Body of pancreas (tissue), 4 donors: Measurements from ENCODE around the gene ARNT2. TPM values are rescaled to one million over a fixed set of nuclear protein-coding genes. Genes with fewer than 3 reads are reported as not detected.
"Not testable (repeated sequence)": the region's sequence is repeated elsewhere in the genome, so short reads cannot be mapped to it uniquely, and the experiment has no call there.

ENCODE experiments used
- ATAC-seq: fragments of 150-250 bp; one replicate; pipeline ENCODE4 v1.9.1; 2016
- DNase-seq, 4 donors: peaks; one replicate each; pipeline ENCODE4 v3.0.0-alpha.2; 2019
- H3K27ac ChIP-seq, 4 donors: fragments of 200-600 bp; sonication (generic); 1 replicate in 3 of 4; 2 replicates in 1 of 4; pipeline versions ENCODE4 v1.5.1 to v1.6.1; 2016 to 2019; ENCODE audit warnings: mild to moderate bottlenecking in 1 of 4, mixed read lengths in 1 of 4, moderate library complexity in 1 of 4
- H3K27me3 ChIP-seq, 2 donors: fragments of 200-600 bp; sonication (generic); one replicate each; pipeline ENCODE4 v1.6.0; 2016; ENCODE audit warnings: mild to moderate bottlenecking in 1 of 2
- H3K36me3 ChIP-seq, 2 donors: fragments of 200-600 bp; sonication (generic); replicated peaks in 1 of 2; 2 replicates each; pipeline ENCODE4 v1.5.1; 2016; ENCODE audit warnings: low read depth in 2 of 2; ENCODE audit not compliant: insufficient read depth in 1 of 2
- H3K4me1 ChIP-seq: fragments of 200-600 bp; sonication (generic); one replicate; pipeline ENCODE4 v1.6.0; 2016
- H3K4me3 ChIP-seq, 2 donors: fragments of 200-600 bp; sonication (generic); 1 replicate in 1 of 2; 2 replicates in 1 of 2; pipeline ENCODE4 v1.5.1; 2016 to 2019
- H3K9me3 ChIP-seq, 3 donors: fragments of 200-600 bp; sonication (generic); 1 replicate in 2 of 3; 2 replicates in 1 of 3; pipeline ENCODE4 v1.5.1; 2016
- POLR2A ChIP-seq, 3 donors: fragments of 450-650 bp; IDR thresholded peaks; one replicate each; pipeline ENCODE4 v1.6.1; 2016; ENCODE audit warnings: antibody characterized with exemption in 3 of 3, mild to moderate bottlenecking in 2 of 3
- whole genome bisulfite sequencing, 2 donors: methylation state at CpG; one replicate each; pipeline ENCODE4 v1.1.5; 2017; 5-methylcytosine and 5-hydroxymethylcytosine counted together
- intact Hi-C: fragments of 100-400 bp; cut with DNase I; formaldehyde crosslinking; loops from one replicate; pipeline ENCODE4 v1.15.1; 2023
- total RNA-seq, 2 donors: library from RNA; depleted of rRNA; stranded (reverse); fragments of >200 nt; gene quantifications; one replicate each; pipeline ENCODE4 v1.1.0, GENCODE V29; 2016
- TF ChIP-seq, protein P1 (sequence below), 7 experiments: fragments of 450-650 bp in 4 of 7; fragments of 200-600 bp in 3 of 7; sonication (generic) in 3 of 7; IDR thresholded peaks; one replicate each; pipeline ENCODE4 v1.5.1; 2016 to 2019; ENCODE audit warnings: antibody characterized with exemption in 7 of 7

ARNT2 gene
- total RNA-seq, 2 donors from 2014 or later: 5.3 to 5.4 TPM

DNA sequence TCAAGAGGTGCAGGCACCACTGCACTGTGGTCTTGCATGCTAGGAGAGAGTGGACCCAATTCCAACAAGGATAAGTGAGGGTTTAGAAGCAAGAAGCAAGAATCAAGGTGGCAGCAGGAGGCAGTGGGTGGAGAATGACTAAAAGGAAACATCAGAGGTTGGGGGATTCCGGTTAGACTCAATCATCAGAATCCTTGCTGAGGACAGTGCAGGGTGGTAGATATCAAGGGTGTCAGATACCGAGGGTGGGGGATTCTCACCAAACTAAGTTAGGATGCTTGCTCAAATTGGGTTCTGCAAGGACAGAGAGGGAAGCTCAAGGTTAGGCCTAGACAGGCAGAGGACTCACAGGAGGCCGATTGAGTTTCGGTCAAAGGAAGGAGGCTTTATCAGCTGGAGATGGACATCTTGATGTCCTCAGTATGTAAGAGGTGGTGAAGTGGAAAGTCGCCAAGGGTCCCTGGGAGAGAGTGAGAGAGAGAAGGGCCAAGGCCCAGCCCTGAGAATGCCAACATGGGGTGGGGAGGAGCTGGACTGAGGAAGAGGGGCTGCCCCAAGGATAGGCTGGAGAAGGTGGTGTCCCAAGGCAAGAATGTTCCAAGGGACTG, 102.2 kb downstream of the ARNT2 start:
- DNase-seq (no peak), ATAC-seq (no peak)
- intact Hi-C loops: no loop called here
- TF ChIP-seq, protein P1, sequence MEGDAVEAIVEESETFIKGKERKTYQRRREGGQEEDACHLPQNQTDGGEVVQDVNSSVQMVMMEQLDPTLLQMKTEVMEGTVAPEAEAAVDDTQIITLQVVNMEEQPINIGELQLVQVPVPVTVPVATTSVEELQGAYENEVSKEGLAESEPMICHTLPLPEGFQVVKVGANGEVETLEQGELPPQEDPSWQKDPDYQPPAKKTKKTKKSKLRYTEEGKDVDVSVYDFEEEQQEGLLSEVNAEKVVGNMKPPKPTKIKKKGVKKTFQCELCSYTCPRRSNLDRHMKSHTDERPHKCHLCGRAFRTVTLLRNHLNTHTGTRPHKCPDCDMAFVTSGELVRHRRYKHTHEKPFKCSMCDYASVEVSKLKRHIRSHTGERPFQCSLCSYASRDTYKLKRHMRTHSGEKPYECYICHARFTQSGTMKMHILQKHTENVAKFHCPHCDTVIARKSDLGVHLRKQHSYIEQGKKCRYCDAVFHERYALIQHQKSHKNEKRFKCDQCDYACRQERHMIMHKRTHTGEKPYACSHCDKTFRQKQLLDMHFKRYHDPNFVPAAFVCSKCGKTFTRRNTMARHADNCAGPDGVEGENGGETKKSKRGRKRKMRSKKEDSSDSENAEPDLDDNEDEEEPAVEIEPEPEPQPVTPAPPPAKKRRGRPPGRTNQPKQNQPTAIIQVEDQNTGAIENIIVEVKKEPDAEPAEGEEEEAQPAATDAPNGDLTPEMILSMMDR (IDR thresholded peaks at IDR 0.05): no peak
- no peak for TF ChIP-seq POLR2A (IDR thresholded peaks at IDR 0.05)
- Histone ChIP-seq H3K27ac (no peak overlapping the region), H3K27me3 (no peaks in the 10 kb centered on the region), H3K36me3 (no peaks in the 10 kb centered on the region), H3K9me3 (no peaks in the 10 kb centered on the region), H3K4me1 (no peaks in the 10 kb centered on the region), H3K4me3 (no peak overlapping the region)
- 85 to 88% methylated on average over 5 of the region's 5 CpGs for WGBS, 2 donors

GRCh38 chr15:80507131-80507530, 102.9 kb downstream of the ARNT2 start:
- DNase-seq (no peak), ATAC-seq (no peak)
- no peaks in the 10 kb centered on the region for H3K36me3 ChIP-seq
- no peaks in the 10 kb centered on the region for H3K9me3 ChIP-seq
- no peaks in the 10 kb centered on the region for H3K27me3 ChIP-seq
- no peaks in the 10 kb centered on the region for H3K4me1 ChIP-seq
- no peak overlapping the region for H3K27ac ChIP-seq
- intact Hi-C loops: no loop called here
- no peak overlapping the region for H3K4me3 ChIP-seq
- 73 to 75% methylated on average over 5 of the region's 5 CpGs for WGBS, 2 donors
- TF ChIP-seq, protein P1 (IDR thresholded peaks at IDR 0.05): no peak

GRCh38 chr15:80507638-80508316, 103.6 kb downstream of the ARNT2 start:
- intact Hi-C loops: no loop called here
- no peak overlapping the region for H3K27ac ChIP-seq
- H3K36me3 ChIP-seq: no peaks in the 10 kb centered on the region
- no peak overlapping the region for H3K4me3 ChIP-seq
- ATAC-seq: no peak
- no peaks in the 10 kb centered on the region for H3K9me3 ChIP-seq
- H3K4me1 ChIP-seq: no peaks in the 10 kb centered on the region
- 85 to 86% methylated on average over 18 of the region's 18 CpGs for WGBS, 2 donors
- no peaks in the 10 kb centered on the region for H3K27me3 ChIP-seq
- TF ChIP-seq POLR2A (IDR thresholded peaks at IDR 0.05): no peak
- TF ChIP-seq, protein P1 (IDR thresholded peaks at IDR 0.05): no peak
- peak in 1 of 4 donors; percentile 25 for DNase-seq

GRCh38 chr15:80508783-80509182, 104.6 kb downstream of the ARNT2 start:
- no peak overlapping the region for H3K4me3 ChIP-seq
- H3K27me3 ChIP-seq: no peaks in the 10 kb centered on the region
- ATAC-seq (no peak), DNase-seq (no peak)
- H3K27ac ChIP-seq: no peak overlapping the region
- H3K36me3 ChIP-seq: no peaks in the 10 kb centered on the region
- 74 to 82% methylated on average over 4 of the region's 4 CpGs for WGBS, 2 donors
- TF ChIP-seq POLR2A (IDR thresholded peaks at IDR 0.05): no peak
- TF ChIP-seq, protein P1 (IDR thresholded peaks at IDR 0.05): no peak
- no peaks in the 10 kb centered on the region for H3K4me1 ChIP-seq
- intact Hi-C loops: no loop called here
- no peaks in the 10 kb centered on the region for H3K9me3 ChIP-seq

- Histone ChIP-seq H3K27ac (no peak overlapping the region), H3K4me1 (no peaks in the 10 kb centered on the region), H3K27me3 (no peaks in the 10 kb centered on the region), H3K36me3 (no peaks in the 10 kb centered on the region), H3K9me3 (no peaks in the 10 kb centered on the region), H3K4me3 (no peak overlapping the region)
- TF ChIP-seq, protein P1 (IDR thresholded peaks at IDR 0.05): no peak
- no peak for TF ChIP-seq POLR2A (IDR thresholded peaks at IDR 0.05)
- 75 to 85% methylated on average over 5 of the region's 5 CpGs for WGBS, 2 donors
- no peak for ATAC-seq
- intact Hi-C loops: no loop called here
- DNase-seq: no peak
Measured at GRCh38 chr15:80509800-80510199, 105.6 kb downstream of the ARNT2 start.

DNA sequence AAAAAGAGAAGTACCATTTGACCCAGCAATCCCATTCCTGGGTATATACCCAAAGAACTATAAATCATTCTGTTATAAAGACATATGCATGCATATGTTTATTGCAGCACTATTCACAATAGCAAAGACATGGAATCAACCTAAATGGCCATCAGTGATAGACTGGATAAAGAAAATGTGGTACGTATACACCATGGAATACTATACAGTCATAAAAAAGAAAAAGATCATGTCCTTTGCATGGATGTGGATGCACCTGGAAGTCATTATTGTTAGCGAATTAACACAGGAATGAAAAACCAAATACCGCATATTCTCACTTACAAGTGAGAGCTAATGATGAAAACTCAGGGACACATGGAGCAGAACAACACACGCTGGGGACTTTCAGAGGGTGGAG, 106.8 kb downstream of the ARNT2 start:
- H3K4me3 ChIP-seq, H3K27me3 ChIP-seq, intact Hi-C loops, DNase-seq, H3K9me3 ChIP-seq, ATAC-seq, H3K36me3 ChIP-seq, H3K27ac ChIP-seq, H3K4me1 ChIP-seq: not testable (repeated sequence)
- 90 to 96% methylated on average over 4 of the region's 4 CpGs for WGBS, 2 donors
